Mucosa of rectum (tissue), 2 donors: Measurements from ENCODE around the gene MED27.
"Not testable (repeated sequence)": the region's sequence is repeated elsewhere in the genome, so short reads cannot be mapped to it uniquely, and the experiment has no call there.

ENCODE experiments used
- H3K27ac ChIP-seq, 2 donors: one replicate each; pipeline ENCODE4 v1.7.0; 2013; ENCODE audit warnings: inconsistent platforms in 2 of 2, low read depth in 2 of 2, low read length in 2 of 2
- H3K27me3 ChIP-seq, 2 donors: one replicate each; pipeline ENCODE4 v1.7.0; 2013; ENCODE audit warnings: low read length in 2 of 2; ENCODE audit not compliant: control insufficient read depth in 2 of 2, insufficient read depth in 2 of 2
- H3K36me3 ChIP-seq, 2 donors: one replicate each; pipeline ENCODE4 v1.7.0; 2013; ENCODE audit warnings: low read length in 2 of 2; ENCODE audit not compliant: control insufficient read depth in 2 of 2, insufficient read depth in 2 of 2
- H3K4me1 ChIP-seq, 2 donors: one replicate each; pipeline ENCODE4 v1.7.0; 2013; ENCODE audit warnings: low read length in 2 of 2, mild to moderate bottlenecking in 1 of 2; ENCODE audit not compliant: control insufficient read depth in 2 of 2, insufficient read depth in 2 of 2
- H3K4me3 ChIP-seq, 2 donors: one replicate each; pipeline ENCODE4 v1.7.0; 2013; ENCODE audit warnings: low read length in 2 of 2
- H3K9ac ChIP-seq, 2 donors: one replicate each; pipeline ENCODE4 v1.7.0; 2013; ENCODE audit warnings: low read length in 2 of 2, low read depth in 1 of 2, mild to moderate bottlenecking in 1 of 2
- H3K9me3 ChIP-seq, 2 donors: one replicate each; pipeline ENCODE4 v1.7.0; 2013; ENCODE audit warnings: low read length in 2 of 2; ENCODE audit not compliant: control insufficient read depth in 2 of 2
- donor health status: healthy.
- donor health status: Normal muscosa, but diverticular disease.

The MED27 gene

GRCh38 chr9:131942146-131942720 is 137.4 kb downstream of the MED27 start:
- Histone ChIP-seq H3K27ac (no peak overlapping the region), H3K4me1 (no peaks in the 10 kb centered on the region), H3K4me3 (no peak overlapping the region), H3K36me3 (peaks cover 2 to 4% of the 10 kb centered on the region in 2 donors), H3K9me3 (no peaks in the 10 kb centered on the region), H3K9ac (no peak overlapping the region), H3K27me3 (no peaks in the 10 kb centered on the region)

DNA sequence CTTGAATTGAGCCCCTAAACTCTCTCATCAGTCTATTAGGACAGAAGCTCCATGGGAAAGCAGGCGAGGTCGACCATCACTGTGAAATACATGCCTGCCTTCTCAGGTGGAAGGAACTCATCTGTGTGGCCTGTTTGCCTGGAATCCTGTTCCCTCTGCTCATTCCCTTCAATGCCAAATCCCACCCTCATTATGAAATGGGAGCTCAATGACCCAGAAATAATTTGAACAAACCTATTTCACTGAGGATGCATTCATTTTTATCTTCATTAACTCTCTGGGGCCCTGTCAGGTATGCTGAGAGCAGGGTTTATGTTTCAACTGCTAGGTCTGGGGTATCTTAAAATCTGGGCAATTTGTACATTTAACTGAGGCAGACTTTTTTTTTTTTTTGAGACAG is 142.2 kb downstream of the MED27 start:
- Histone ChIP-seq H3K4me1 (no peaks in the 10 kb centered on the region), H3K27me3 (no peaks in the 10 kb centered on the region), H3K27ac (no peak overlapping the region), H3K9ac (no peak overlapping the region), H3K36me3 (peaks cover 4 to 6% of the 10 kb centered on the region in 2 donors), H3K4me3 (no peak overlapping the region), H3K9me3 (no peaks in the 10 kb centered on the region)

- H3K4me3 ChIP-seq: no peak overlapping the region
- H3K9ac ChIP-seq: no peak overlapping the region
- peaks cover 4 to 6% of the 10 kb centered on the region in 2 donors for H3K36me3 ChIP-seq
- no peaks in the 10 kb centered on the region for H3K27me3 ChIP-seq
- H3K4me1 ChIP-seq: no peaks in the 10 kb centered on the region
- H3K27ac ChIP-seq: no peak overlapping the region
- no peaks in the 10 kb centered on the region for H3K9me3 ChIP-seq
Observed at GRCh38 chr9:131936929-131937328, 142.7 kb downstream of the MED27 start.

GRCh38 chr9:131934673-131935072 is 145.0 kb downstream of the MED27 start:
- Histone ChIP-seq H3K9ac (no peak overlapping the region), H3K4me3 (no peak overlapping the region), H3K36me3 (peaks cover 4 to 6% of the 10 kb centered on the region in 2 donors), H3K4me1 (no peaks in the 10 kb centered on the region), H3K9me3 (no peaks in the 10 kb centered on the region), H3K27me3 (no peaks in the 10 kb centered on the region), H3K27ac (no peak overlapping the region)

DNA sequence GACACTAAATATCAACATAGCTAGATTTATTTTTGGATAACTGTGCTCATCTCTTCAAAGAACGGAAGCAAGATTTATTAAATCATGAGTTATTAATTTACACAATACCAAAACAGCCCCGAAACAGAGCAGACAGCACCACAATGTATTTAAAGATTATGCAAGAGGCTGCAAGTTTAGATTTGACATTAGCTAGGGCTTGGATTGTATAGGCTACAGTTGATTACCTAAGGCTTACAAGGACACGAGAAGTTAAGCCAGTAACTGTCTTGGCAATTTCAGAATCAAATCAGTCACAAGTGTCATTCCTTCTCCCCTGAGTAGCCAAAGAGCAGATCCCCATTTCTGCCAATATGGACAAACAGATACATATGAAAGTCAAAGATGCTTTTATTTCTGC is 152.6 kb downstream of the MED27 start:
- Histone ChIP-seq H3K9ac (no peak overlapping the region), H3K4me3 (no peak overlapping the region), H3K4me1 (no peaks in the 10 kb centered on the region), H3K27ac (no peak overlapping the region), H3K9me3 (no peaks in the 10 kb centered on the region), H3K27me3 (no peaks in the 10 kb centered on the region), H3K36me3 (no peaks in the 10 kb centered on the region)

- no peak overlapping the region for H3K4me3 ChIP-seq
- no peaks in the 10 kb centered on the region for H3K36me3 ChIP-seq
- H3K27me3 ChIP-seq: no peaks in the 10 kb centered on the region
- no peak overlapping the region for H3K9ac ChIP-seq
- H3K27ac ChIP-seq: no peak overlapping the region
- H3K4me1 ChIP-seq: no peaks in the 10 kb centered on the region
- no peaks in the 10 kb centered on the region for H3K9me3 ChIP-seq
Observed at GRCh38 chr9:131926360-131926922, 153.2 kb downstream of the MED27 start.

GRCh38 chr9:131925677-131926177 is 153.9 kb downstream of the MED27 start:
- Histone ChIP-seq H3K9ac (no peak overlapping the region), H3K4me3 (no peak overlapping the region), H3K27me3 (no peaks in the 10 kb centered on the region), H3K9me3 (no peaks in the 10 kb centered on the region), H3K36me3 (no peaks in the 10 kb centered on the region), H3K4me1 (no peaks in the 10 kb centered on the region), H3K27ac (no peak overlapping the region)

- Histone ChIP-seq H3K9me3 (no peaks in the 10 kb centered on the region), H3K9ac (no peak overlapping the region), H3K4me1 (no peaks in the 10 kb centered on the region), H3K4me3 (no peak overlapping the region), H3K27ac (no peak overlapping the region), H3K36me3 (no peaks in the 10 kb centered on the region), H3K27me3 (no peaks in the 10 kb centered on the region)
Observed at GRCh38 chr9:131923766-131924165, 155.9 kb downstream of the MED27 start.

- Histone ChIP-seq H3K27ac (no peak overlapping the region), H3K9ac (no peak overlapping the region), H3K4me1 (no peaks in the 10 kb centered on the region), H3K9me3 (no peaks in the 10 kb centered on the region), H3K4me3 (no peak overlapping the region), H3K36me3 (no peaks in the 10 kb centered on the region), H3K27me3 (no peaks in the 10 kb centered on the region)
Observed at GRCh38 chr9:131923132-131923671, 156.5 kb downstream of the MED27 start.

- not testable (repeated sequence) for H3K4me1 ChIP-seq, H3K27me3 ChIP-seq, H3K36me3 ChIP-seq, H3K9me3 ChIP-seq, H3K9ac ChIP-seq, H3K27ac ChIP-seq, H3K4me3 ChIP-seq
Observed at GRCh38 chr9:131921635-131922034, 158.0 kb downstream of the MED27 start.
